KOPT-K1 (cell line): ENCODE data around the gene GALNT16.

Source experiments
- H3K27ac ChIP-seq: fragments of 200-600 bp; sonication (generic); 2 replicates; pipeline ENCODE4 v1.5.1; 2016; ENCODE audit warnings: antibody characterized with exemption, mild to moderate bottlenecking, low read depth, low read length; ENCODE audit not compliant: poor library complexity, severe bottlenecking
- H3K36me3 ChIP-seq: fragments of 200-600 bp; sonication (generic); 2 replicates; pipeline ENCODE4 v1.5.1; 2017; ENCODE audit warnings: antibody characterized with exemption, mild to moderate bottlenecking, low read length, moderate library complexity; ENCODE audit not compliant: insufficient read depth
- H3K9me3 ChIP-seq: fragments of 200-600 bp; sonication (generic); 2 replicates; pipeline ENCODE4 v1.5.1; 2017; ENCODE audit warnings: antibody characterized with exemption, low read length, mild to moderate bottlenecking; ENCODE audit not compliant: insufficient read depth, poor library complexity, severe bottlenecking

Gene GALNT16

GRCh38 chr14:69242311-69243224, 17.4 kb upstream of the GALNT16 start:
- Histone ChIP-seq H3K9me3 (no peaks in the 10 kb centered on the region), H3K36me3 (peaks cover 11% of the 10 kb centered on the region; the same call in 1 of the 2 replicates), H3K27ac (no peak overlapping the region)

- no peak overlapping the region for H3K27ac ChIP-seq
- H3K9me3 ChIP-seq, result no peaks in the 10 kb centered on the region
- no peaks in the 10 kb centered on the region for H3K36me3 ChIP-seq
Measured at GRCh38 chr14:69244946-69245345, 15.0 kb upstream of the GALNT16 start.

- no peak overlapping the region for H3K27ac ChIP-seq
- no peaks in the 10 kb centered on the region for H3K36me3 ChIP-seq
- no peaks in the 10 kb centered on the region for H3K9me3 ChIP-seq
Measured at GRCh38 chr14:69246331-69246730, 13.6 kb upstream of the GALNT16 start.

- Histone ChIP-seq H3K27ac (no peak overlapping the region), H3K36me3 (no peaks in the 10 kb centered on the region), H3K9me3 (no peaks in the 10 kb centered on the region)
Measured at GRCh38 chr14:69247676-69248440, 12.1 kb upstream of the GALNT16 start.

GRCh38 chr14:69249603-69250002, 10.4 kb upstream of the GALNT16 start:
- H3K27ac ChIP-seq, result no peak overlapping the region
- no peaks in the 10 kb centered on the region for H3K36me3 ChIP-seq
- no peaks in the 10 kb centered on the region for H3K9me3 ChIP-seq

- no peaks in the 10 kb centered on the region for H3K36me3 ChIP-seq
- H3K9me3 ChIP-seq, result no peaks in the 10 kb centered on the region
- H3K27ac ChIP-seq, result no peak overlapping the region
Measured at GRCh38 chr14:69252851-69253250, 7.1 kb upstream of the GALNT16 start.

- no peak overlapping the region for H3K27ac ChIP-seq
Measured at GRCh38 chr14:69259168-69259526, 811 bp upstream of the GALNT16 start.

GRCh38 chr14:69260190-69260860, 367 bp downstream of the GALNT16 start:
- Histone ChIP-seq H3K9me3 (no peaks in the 10 kb centered on the region), H3K27ac (no peak overlapping the region)

More at GRCh38 chr14:69259168-69259526, 811 bp upstream of the GALNT16 start:
- Histone ChIP-seq H3K36me3 (no peaks in the 10 kb centered on the region), H3K9me3 (no peaks in the 10 kb centered on the region)

GRCh38 chr14:69260861-69261564, 1.1 kb downstream of the GALNT16 start:
- Histone ChIP-seq H3K36me3 (no peaks in the 10 kb centered on the region), H3K9me3 (no peaks in the 10 kb centered on the region), H3K27ac (no peak overlapping the region)

More at GRCh38 chr14:69260190-69260860, 367 bp downstream of the GALNT16 start:
- no peaks in the 10 kb centered on the region for H3K36me3 ChIP-seq

GRCh38 chr14:69261761-69262331, 1.9 kb downstream of the GALNT16 start:
- no peaks in the 10 kb centered on the region for H3K36me3 ChIP-seq
- H3K27ac ChIP-seq, result no peak overlapping the region
- H3K9me3 ChIP-seq, result no peaks in the 10 kb centered on the region

- Histone ChIP-seq H3K36me3 (no peaks in the 10 kb centered on the region), H3K27ac (no peak overlapping the region), H3K9me3 (no peaks in the 10 kb centered on the region)
Measured at GRCh38 chr14:69262516-69262915, 2.6 kb downstream of the GALNT16 start.

GRCh38 chr14:69263364-69263763, 3.4 kb downstream of the GALNT16 start:
- no peak overlapping the region for H3K27ac ChIP-seq
- no peaks in the 10 kb centered on the region for H3K9me3 ChIP-seq
- H3K36me3 ChIP-seq, result no peaks in the 10 kb centered on the region

- Histone ChIP-seq H3K9me3 (no peaks in the 10 kb centered on the region), H3K36me3 (no peaks in the 10 kb centered on the region), H3K27ac (no peak overlapping the region)
Measured at GRCh38 chr14:69263771-69264170, 3.8 kb downstream of the GALNT16 start.

GRCh38 chr14:69266572-69267345, 6.8 kb downstream of the GALNT16 start:
- Histone ChIP-seq H3K36me3 (no peaks in the 10 kb centered on the region), H3K9me3 (no peaks in the 10 kb centered on the region), H3K27ac (no peak overlapping the region)
